ENCODE results near the gene BCAS3.

GRCh38 chr17:61217878-61218437, 540.3 kb downstream of the BCAS3 start:
- TF ChIP-seq EP300 (IDR thresholded peaks at IDR 0.05; ENCODE audit: borderline replicate concordance) = no peak
- TF ChIP-seq, protein P1, sequence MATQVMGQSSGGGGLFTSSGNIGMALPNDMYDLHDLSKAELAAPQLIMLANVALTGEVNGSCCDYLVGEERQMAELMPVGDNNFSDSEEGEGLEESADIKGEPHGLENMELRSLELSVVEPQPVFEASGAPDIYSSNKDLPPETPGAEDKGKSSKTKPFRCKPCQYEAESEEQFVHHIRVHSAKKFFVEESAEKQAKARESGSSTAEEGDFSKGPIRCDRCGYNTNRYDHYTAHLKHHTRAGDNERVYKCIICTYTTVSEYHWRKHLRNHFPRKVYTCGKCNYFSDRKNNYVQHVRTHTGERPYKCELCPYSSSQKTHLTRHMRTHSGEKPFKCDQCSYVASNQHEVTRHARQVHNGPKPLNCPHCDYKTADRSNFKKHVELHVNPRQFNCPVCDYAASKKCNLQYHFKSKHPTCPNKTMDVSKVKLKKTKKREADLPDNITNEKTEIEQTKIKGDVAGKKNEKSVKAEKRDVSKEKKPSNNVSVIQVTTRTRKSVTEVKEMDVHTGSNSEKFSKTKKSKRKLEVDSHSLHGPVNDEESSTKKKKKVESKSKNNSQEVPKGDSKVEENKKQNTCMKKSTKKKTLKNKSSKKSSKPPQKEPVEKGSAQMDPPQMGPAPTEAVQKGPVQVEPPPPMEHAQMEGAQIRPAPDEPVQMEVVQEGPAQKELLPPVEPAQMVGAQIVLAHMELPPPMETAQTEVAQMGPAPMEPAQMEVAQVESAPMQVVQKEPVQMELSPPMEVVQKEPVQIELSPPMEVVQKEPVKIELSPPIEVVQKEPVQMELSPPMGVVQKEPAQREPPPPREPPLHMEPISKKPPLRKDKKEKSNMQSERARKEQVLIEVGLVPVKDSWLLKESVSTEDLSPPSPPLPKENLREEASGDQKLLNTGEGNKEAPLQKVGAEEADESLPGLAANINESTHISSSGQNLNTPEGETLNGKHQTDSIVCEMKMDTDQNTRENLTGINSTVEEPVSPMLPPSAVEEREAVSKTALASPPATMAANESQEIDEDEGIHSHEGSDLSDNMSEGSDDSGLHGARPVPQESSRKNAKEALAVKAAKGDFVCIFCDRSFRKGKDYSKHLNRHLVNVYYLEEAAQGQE (IDR thresholded peaks at IDR 0.05; ENCODE audit: low read depth) = no peak
- TF ChIP-seq RAD21 (IDR thresholded peaks at IDR 0.05; ENCODE audit: low read depth) = no peak
- TF ChIP-seq YY1 (IDR thresholded peaks at IDR 0.05; ENCODE audit: low read depth) = no peak
- TF ChIP-seq ZBTB7A (IDR thresholded peaks at IDR 0.05; ENCODE audit: low read depth) = no peak
- no peak for TF ChIP-seq TEAD4 (IDR thresholded peaks at IDR 0.05)
- TF ChIP-seq CEBPB (IDR thresholded peaks at IDR 0.05) = no peak
- no peak for TF ChIP-seq TAF1 (IDR thresholded peaks at IDR 0.05; ENCODE audit: low read depth)

Data from Ishikawa (cell line).